SK-N-SH (cell line): ENCODE measurements around the gene LARGE1. TPM values are rescaled to one million over a fixed set of nuclear protein-coding genes. Genes with fewer than 3 reads are reported as not detected.

Source experiments
- CTCF ChIA-PET: fragments of 300-600, 350-600 bp; formaldehyde crosslinking; extraction: SDS; loops from one replicate; lab custom pipeline; 2021; lab: Yijun Ruan, JAX
- POLR2A ChIA-PET: fragments of 350-600 bp; sonication (Branson Sonifier 250); formaldehyde crosslinking; extraction: SDS; loops from one replicate; lab custom pipeline; 2020; ENCODE audit warnings: antibody characterized with exemption, inconsistent platforms; lab: Yijun Ruan, JAX
- DNase-seq: peaks from one replicate; pipeline ENCODE4 v3.0.0; 2012
- H2AFZ ChIP-seq: fragments of 200-600 bp; sonication (generic); 2 replicates; pipeline ENCODE4 v1.8.1; 2016; ENCODE audit warnings: antibody characterized with exemption, mild to moderate bottlenecking, low read depth
- H3F3A ChIP-seq: fragments of 200-600 bp; sonication (generic); replicated peaks from 2 replicates; pipeline ENCODE3; 2016; ENCODE audit warnings: antibody characterized with exemption, mild to moderate bottlenecking; ENCODE audit not compliant: insufficient read depth
- H3K27ac ChIP-seq, 2 experiments: fragments of 200-500 bp in 1 of 2; fragments of 200-600 bp in 1 of 2; sonication (Bioruptor generic) in 1 of 2; sonication (generic), shearing (Covaris generic) in 1 of 2; 2 replicates each; pipeline versions ENCODE4 v1.5.1 to v1.6.1; 2014 to 2016; ENCODE audit warnings: low read depth in 2 of 2, inconsistent platforms in 1 of 2, low read length in 1 of 2, mild to moderate bottlenecking in 1 of 2, mixed read lengths in 1 of 2
- H3K27me3 ChIP-seq: fragments of 200-600 bp; sonication (generic), shearing (Covaris generic); 2 replicates; pipeline ENCODE4 v1.6.1; 2016; ENCODE audit warnings: mixed run types; ENCODE audit not compliant: insufficient read depth
- H3K36me3 ChIP-seq, 2 experiments: fragments of 200-500 bp in 1 of 2; fragments of 200-600 bp in 1 of 2; sonication (Bioruptor generic) in 1 of 2; sonication (generic) in 1 of 2; replicated peaks in 1 of 2; 2 replicates each; pipeline versions ENCODE3 to v1.5.1; 2014 to 2016; ENCODE audit warnings: low read length in 1 of 2, mild to moderate bottlenecking in 1 of 2; ENCODE audit not compliant: insufficient read depth in 2 of 2, control insufficient read depth in 1 of 2
- H3K4me1 ChIP-seq, 2 experiments: fragments of 200-500 bp in 1 of 2; fragments of 200-600 bp in 1 of 2; sonication (Bioruptor generic) in 1 of 2; sonication (generic), shearing (Covaris generic) in 1 of 2; 2 replicates each; pipeline versions ENCODE4 v1.5.1 to v1.6.1; 2014 to 2016; ENCODE audit warnings: low read depth in 1 of 2, low read length in 1 of 2, mixed run types in 1 of 2; ENCODE audit not compliant: insufficient read depth in 2 of 2, control insufficient read depth in 1 of 2
- H3K4me2 ChIP-seq: fragments of 200-600 bp; sonication (generic), shearing (Covaris generic); 2 replicates; pipeline ENCODE4 v1.6.1; 2017; ENCODE audit warnings: mixed run types
- H3K4me3 ChIP-seq, 2 experiments: fragments of 200-500 bp in 1 of 2; fragments of 200-600 bp in 1 of 2; sonication (Bioruptor generic) in 1 of 2; sonication (generic), shearing (Covaris generic) in 1 of 2; 2 replicates each; pipeline versions ENCODE4 v1.5.1 to v1.8.1; 2014 to 2016; ENCODE audit warnings: low read depth in 2 of 2, inconsistent platforms in 1 of 2, low read length in 1 of 2, mild to moderate bottlenecking in 1 of 2, mixed read lengths in 1 of 2, moderate library complexity in 1 of 2
- H3K79me2 ChIP-seq: fragments of 200-600 bp; sonication (generic); 2 replicates; pipeline ENCODE4 v1.8.1; 2017; ENCODE audit warnings: mild to moderate bottlenecking; ENCODE audit not compliant: insufficient read depth
- H3K9ac ChIP-seq: fragments of 200-600 bp; sonication (generic); 2 replicates; pipeline ENCODE4 v1.6.1; 2017; ENCODE audit warnings: mixed run types
- H3K9me2 ChIP-seq: fragments of 200-600 bp; sonication (generic); 2 replicates; pipeline ENCODE4 v1.6.1; 2017; ENCODE audit warnings: mixed run types
- H3K9me3 ChIP-seq: fragments of 200-600 bp; sonication (generic); 2 replicates; pipeline ENCODE4 v1.6.1; 2017; ENCODE audit warnings: mixed run types, mild to moderate bottlenecking, moderate library complexity
- H4K20me1 ChIP-seq: fragments of 200-600 bp; sonication (generic); 2 replicates; pipeline ENCODE4 v1.6.1; 2017; ENCODE audit warnings: mild to moderate bottlenecking, mixed run types; ENCODE audit not compliant: insufficient read depth
- CHD2 ChIP-seq: fragments of 150-350 bp; IDR thresholded peaks from 2 replicates; pipeline ENCODE4 v1.6.1; 2018; ENCODE audit warnings: low read length; ENCODE audit not compliant: partially characterized antibody
- ELF1 ChIP-seq: IDR thresholded peaks from 2 replicates; pipeline ENCODE4 v1.4.0; 2012
- JUND ChIP-seq: IDR thresholded peaks from 2 replicates; pipeline ENCODE4 v1.4.0; 2012
- NFIC ChIP-seq: IDR thresholded peaks from 2 replicates; pipeline ENCODE4 v1.4.0; 2012; ENCODE audit warnings: borderline replicate concordance
- PBX3 ChIP-seq: IDR thresholded peaks from 2 replicates; pipeline ENCODE4; 2012
- REST ChIP-seq: IDR thresholded peaks from 2 replicates; pipeline ENCODE4 v1.6.1; 2012; ENCODE audit warnings: mild to moderate bottlenecking, low read depth, low read length, moderate library complexity
- SMC3 ChIP-seq: IDR thresholded peaks from 2 replicates; pipeline ENCODE4 v1.6.1; 2012; ENCODE audit warnings: low read depth, low read length, improper control_type of control experiment
- TAF1 ChIP-seq: IDR thresholded peaks from 2 replicates; pipeline ENCODE4 v1.6.1; 2012; ENCODE audit warnings: low read depth, mild to moderate bottlenecking, low read length, moderate library complexity, borderline replicate concordance
- WGBS: methylation state at CpG from one replicate; pipeline ENCODE4 v1.1.6; 2017; ENCODE audit warnings: low lambda C conversion rate; 5-methylcytosine and 5-hydroxymethylcytosine counted together
- polyA plus RNA-seq, 3 experiments: library from polyadenylated mRNA; depleted of rRNA; stranded (reverse); fragments of >200 nt; gene quantifications; 2 replicates each; pipeline ENCODE4 v1.2.3, GENCODE V29; 2012

Gene LARGE1
- polyA plus RNA-seq, 1 of the 3 experiments (the other 2 are of a cell fraction), result 1.1 TPM

GRCh38 chr22:33825761-33826160 is 94.5 kb downstream of the LARGE1 start (continued):
- no peak for TF ChIP-seq PBX3
- TF ChIP-seq JUND, result no peak
- no peak for TF ChIP-seq NFIC
- TF ChIP-seq REST, result no peak

- Histone ChIP-seq H3F3A (no peaks in the 10 kb centered on the region), H3K27ac (no peak overlapping the region), H3K79me2 (no peaks in the 10 kb centered on the region)
Measured at GRCh38 chr22:33823552-33823951, 96.7 kb downstream of the LARGE1 start.

More at GRCh38 chr22:33823552-33823951, 96.7 kb downstream of the LARGE1 start:
- Histone ChIP-seq H3K4me3 (no peak overlapping the region), H3K27me3 (no peaks in the 10 kb centered on the region), H3K4me2 (no peak overlapping the region), H3K9me3 (no peaks in the 10 kb centered on the region), H3K4me1 (no peaks in the 10 kb centered on the region), H3K9me2 (no peaks in the 10 kb centered on the region), H3K36me3 (no peaks in the 10 kb centered on the region), H4K20me1 (no peaks in the 10 kb centered on the region), H2AFZ (no peak overlapping the region), H3K9ac (no peak overlapping the region)
- POLR2A ChIA-PET, result no interaction called here
- CTCF ChIA-PET, result no interaction called here
- WGBS, result 64% methylated on average over 6 of the region's 8 CpGs
- DNase-seq, result no peak
- TF ChIP-seq NFIC (no peak), JUND (no peak), SMC3 (no peak), CHD2 (no peak), PBX3 (no peak), TAF1 (no peak), REST (no peak), ELF1 (no peak)
